Left kidney (tissue), 1 donor: Measurements from ENCODE around the gene CIAO1. TPM values are rescaled to one million over a fixed set of nuclear protein-coding genes. Genes with fewer than 3 reads are reported as not detected.

Source experiments
- polyA plus RNA-seq: library from polyadenylated mRNA; unstranded; fragments of 120-200 nt; gene quantifications from one replicate; pipeline ENCODE4 v1.2.1, GENCODE V29; 2013; ENCODE audit not compliant: insufficient read length

CIAO1 gene
- polyA plus RNA-seq, 1 donor = 83.6 TPM

Other genes starting within 250 kb of the CIAO1 start
- 3.8 TPM for gene GPAT2, start 231.3 kb upstream of the CIAO1 start, polyA plus RNA-seq
- 4.4 TPM for gene ADRA2B, start 149.7 kb upstream of the CIAO1 start, polyA plus RNA-seq
- gene ASTL, start 127.7 kb upstream of the CIAO1 start, polyA plus RNA-seq = 0.18 TPM
- gene DUSP2, start 120.8 kb upstream of the CIAO1 start, polyA plus RNA-seq = 2.4 TPM
- gene STARD7, start 57.4 kb upstream of the CIAO1 start, polyA plus RNA-seq = 164 TPM
- gene TMEM127, start 228 bp upstream of the CIAO1 start, polyA plus RNA-seq = 41.2 TPM
- gene SNRNP200, start 39.3 kb downstream of the CIAO1 start, polyA plus RNA-seq = 214 TPM
- 5.2 TPM for gene ITPRIPL1, start 59.1 kb downstream of the CIAO1 start, polyA plus RNA-seq
- 27.0 TPM for gene NCAPH, start 69.5 kb downstream of the CIAO1 start, polyA plus RNA-seq
- 4.1 TPM for gene NEURL3, start 239.1 kb downstream of the CIAO1 start, polyA plus RNA-seq